NCI-H69 (cell line): ENCODE measurements around the gene IGFL3.
A peak's percentile ranks its signal among the peaks of the same experiment; 100 is the strongest.

Experiments
- DNase-seq: peaks from one replicate; lab custom pipeline; 2025; lab: John Stamatoyannopoulos, UW

IGFL3 gene

DNA sequence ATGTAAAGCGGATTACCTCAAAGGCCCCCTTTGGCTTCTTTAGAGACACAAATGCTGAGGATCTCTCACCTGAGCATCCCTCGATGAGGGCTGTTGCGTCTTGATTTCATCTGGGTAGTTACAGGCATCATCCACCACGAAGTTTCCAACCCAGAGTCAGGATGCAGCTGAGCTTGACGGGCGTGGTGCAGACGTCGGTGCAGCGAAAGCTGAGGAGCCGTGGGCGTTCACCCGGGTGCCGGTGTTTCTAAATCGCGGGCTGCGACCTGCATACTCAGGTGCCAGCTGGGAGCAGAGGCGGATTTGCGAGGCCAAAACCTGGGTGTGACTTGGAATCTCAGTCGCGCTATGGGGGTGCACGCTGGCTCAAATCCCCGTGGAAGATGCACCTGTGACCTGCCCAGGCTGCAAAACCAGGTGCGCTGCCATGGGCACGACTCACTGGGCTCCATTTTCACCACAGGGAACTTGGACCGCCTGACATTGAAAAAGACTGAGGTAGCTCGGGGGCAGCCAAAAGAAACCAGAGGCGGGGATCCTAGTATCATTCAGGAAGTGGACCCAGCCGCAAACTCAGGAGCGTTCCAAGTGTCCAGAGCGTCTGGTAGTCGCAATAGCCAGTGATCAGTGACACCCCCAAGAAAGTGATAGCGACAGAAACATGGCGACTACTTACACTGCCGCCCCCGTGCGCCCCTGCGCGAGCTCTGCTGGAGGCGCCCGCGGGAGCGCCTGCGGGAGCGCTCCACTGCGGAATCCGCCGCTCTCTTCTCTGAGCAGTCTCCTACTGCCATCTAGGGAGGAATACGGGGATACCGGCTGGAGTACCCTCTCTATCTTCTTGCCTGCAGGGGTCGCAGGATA is 47.3 kb downstream of the IGFL3 start:
- peak; percentile 91 for DNase-seq

GRCh38 chr19:46076031-46076880 is 48.2 kb downstream of the IGFL3 start:
- no peak for DNase-seq

DNA sequence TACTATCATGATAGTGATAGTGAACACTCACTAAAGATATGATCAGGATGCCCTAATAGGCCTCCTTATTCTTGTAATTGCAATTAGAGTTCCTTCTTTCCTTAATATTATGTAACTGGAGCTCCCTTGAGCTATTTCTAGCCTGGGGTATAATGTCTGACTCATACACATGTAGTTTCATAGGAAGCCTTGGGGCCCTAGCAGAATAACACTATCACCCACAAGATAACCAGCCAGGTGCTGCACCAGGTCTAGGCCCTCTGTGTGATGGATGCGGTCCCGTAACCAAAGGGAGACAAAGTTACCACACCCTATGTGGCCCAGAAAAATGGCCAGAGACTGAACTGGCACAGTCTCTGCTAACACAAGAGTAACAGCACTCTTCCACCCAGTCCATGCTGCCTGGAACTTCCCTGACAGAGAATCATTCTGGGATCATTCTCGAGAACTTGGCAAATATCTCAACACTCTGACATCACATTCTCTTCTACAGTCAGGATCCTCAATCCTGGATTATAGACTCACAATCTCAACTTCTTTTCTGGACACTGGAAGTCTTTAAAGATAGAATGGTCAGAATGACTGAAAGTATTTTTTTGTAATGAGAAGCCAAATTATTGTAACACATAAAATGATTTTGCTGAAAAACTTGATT is 51.1 kb downstream of the IGFL3 start:
- no peak for DNase-seq
